GM12801 (cell line): ENCODE data around the gene DNAJC9.

ENCODE experiments used
- CTCF ChIP-seq: IDR thresholded peaks from one replicate; pipeline ENCODE4 v1.5.1; 2011; ENCODE audit warnings: control low read depth; ENCODE audit not compliant: insufficient read length; ENCODE audit errors: extremely low read depth

DNAJC9 gene

DNA sequence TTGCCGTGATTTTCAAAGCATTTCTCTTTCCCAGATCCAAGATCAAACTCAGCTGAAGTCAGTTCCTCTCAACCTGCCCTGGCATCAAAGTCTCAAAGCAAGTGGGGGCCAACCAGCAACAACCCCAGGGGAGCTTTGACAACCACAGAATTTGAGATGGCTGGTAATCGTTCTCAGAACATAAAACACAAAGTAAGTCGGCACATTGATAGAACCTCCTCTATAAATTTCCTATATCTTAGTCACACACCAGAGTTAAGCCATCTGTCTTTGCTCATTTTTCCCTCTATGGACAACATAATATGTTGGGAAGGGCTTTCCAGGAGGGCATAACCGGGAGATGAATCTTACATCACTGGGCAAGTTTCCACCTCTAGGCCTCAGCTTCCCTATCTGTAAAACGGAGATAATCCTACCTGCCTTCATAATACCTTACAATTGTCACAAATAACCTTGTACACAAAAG is 1.2 kb upstream of the DNAJC9 start:
- TF ChIP-seq CTCF = no peak

- no peak for TF ChIP-seq CTCF
Observed at GRCh38 chr10:73247509-73248258, 629 bp upstream of the DNAJC9 start.

DNA sequence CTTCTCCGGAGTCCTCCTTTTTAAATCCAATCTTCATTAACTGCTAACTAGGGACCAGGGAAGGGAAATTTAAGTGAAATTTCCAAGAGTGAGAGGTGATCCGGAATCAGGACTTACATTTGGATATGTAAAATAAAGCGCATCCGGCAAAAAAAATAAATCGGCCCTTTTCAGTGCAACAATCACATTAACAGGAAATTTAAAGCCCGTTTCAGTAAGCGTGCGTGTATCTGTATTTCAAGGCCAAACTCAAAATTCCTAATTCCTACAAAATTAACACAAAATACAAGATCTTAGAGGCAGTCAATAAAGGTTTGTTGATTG is 771 bp downstream of the DNAJC9 start:
- no peak for TF ChIP-seq CTCF

DNA sequence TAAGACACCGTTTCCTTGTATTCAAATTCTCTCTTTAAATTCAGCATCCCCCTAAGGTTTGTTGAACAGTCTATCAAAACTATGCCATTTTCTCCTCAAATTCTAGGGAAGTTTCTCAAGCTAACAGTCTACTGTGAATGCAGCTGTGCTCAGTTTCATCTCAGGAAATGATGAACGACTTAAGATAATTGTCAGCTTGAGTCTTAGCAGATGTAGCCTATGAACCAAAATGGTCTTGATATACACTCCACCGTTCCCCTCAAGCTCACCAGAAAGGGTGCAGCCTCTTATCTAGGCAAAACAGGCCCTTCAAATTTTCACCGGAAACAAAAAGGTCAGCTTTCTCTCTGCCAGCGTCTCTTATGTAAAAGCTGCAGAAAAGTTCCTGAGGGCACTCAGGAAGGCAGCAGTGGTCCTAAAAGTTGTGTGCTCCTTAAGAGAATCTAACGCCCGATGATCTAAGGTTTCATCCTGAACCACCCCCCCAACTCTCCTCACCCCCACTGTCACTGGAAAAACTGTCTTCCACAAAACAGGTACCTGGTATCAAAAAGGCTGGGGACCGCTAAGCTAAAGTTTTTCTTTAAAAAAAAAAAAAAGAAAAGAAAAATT is 2.1 kb downstream of the DNAJC9 start:
- no peak for TF ChIP-seq CTCF

- TF ChIP-seq CTCF = no peak
Observed at GRCh38 chr10:73239908-73240307, 7.1 kb downstream of the DNAJC9 start.

DNA sequence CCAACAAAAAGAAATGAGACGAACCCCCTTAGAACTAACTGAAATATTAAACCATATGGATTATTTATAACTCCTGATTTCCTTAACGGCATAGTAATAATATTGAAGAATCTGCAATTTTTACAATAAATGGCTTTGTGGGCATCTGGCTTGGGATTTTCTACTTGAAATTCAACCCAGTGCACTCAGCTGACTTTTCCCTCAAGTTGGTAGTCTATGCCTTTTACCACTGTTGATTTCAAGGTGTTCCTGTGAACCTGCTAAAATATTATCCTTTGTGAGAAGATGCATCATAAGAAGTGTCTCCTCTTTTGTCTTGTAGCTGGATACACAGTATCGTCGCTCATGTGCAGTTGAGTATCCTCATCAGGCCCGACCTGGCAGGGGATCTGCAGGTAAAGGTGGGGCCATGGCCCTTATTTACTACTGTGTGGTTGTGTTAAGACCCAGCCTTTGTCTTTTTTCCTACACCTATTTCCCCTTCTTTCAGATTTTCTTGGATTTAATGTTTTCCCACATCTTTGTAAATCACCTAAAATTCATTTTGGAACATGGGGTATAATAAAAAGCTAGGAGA is 8.0 kb downstream of the DNAJC9 start:
- TF ChIP-seq CTCF = no peak

DNA sequence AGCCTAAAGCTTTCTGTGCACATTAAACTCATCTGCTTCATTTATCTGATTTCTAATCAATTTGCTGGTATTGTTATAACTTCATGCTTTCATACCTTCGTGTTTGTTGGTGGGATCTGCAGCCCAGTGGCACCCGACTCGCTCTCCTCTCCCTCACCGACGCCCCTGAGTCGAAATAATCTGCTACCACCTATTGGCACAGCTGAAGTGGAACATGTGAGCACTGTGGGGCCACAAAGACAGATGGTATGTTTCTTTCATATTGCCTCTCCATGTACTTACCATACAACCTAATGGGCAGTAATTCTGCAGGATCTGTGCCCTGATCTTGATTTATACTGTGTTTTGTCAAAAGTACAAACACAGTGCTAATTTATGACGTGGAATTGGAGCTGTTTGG is 12.4 kb downstream of the DNAJC9 start:
- TF ChIP-seq CTCF = no peak
